SU-DHL-6 (cell line): Measurements from ENCODE around the gene FUS.
"Not testable (repeated sequence)": the region's sequence is repeated elsewhere in the genome, so short reads cannot be mapped to it uniquely, and the experiment has no call there.

Experiments
- H2AFZ ChIP-seq: fragments of 200-600 bp; sonication (generic); 2 replicates; pipeline ENCODE4 v1.6.1; 2014; ENCODE audit warnings: low read depth, mild to moderate bottlenecking, moderate library complexity, mixed read lengths, antibody characterized with exemption, low read length; ENCODE audit not compliant: severe bottlenecking
- H3F3A ChIP-seq: fragments of 200-600 bp; shearing (Covaris generic); 2 replicates; pipeline ENCODE4 v1.6.0; 2016; ENCODE audit warnings: antibody characterized with exemption, mild to moderate bottlenecking; ENCODE audit not compliant: insufficient read depth
- H3K27ac ChIP-seq: fragments of 200-600 bp; sonication (generic); 2 replicates; pipeline ENCODE4 v1.5.1; 2016; ENCODE audit warnings: low read depth, mild to moderate bottlenecking, low read length, moderate library complexity, mixed read lengths
- H3K27me3 ChIP-seq: fragments of 200-600 bp; sonication (generic), shearing (Covaris generic); 2 replicates; pipeline ENCODE4 v1.6.0; 2014; ENCODE audit warnings: mild to moderate bottlenecking, low read length
- H3K36me3 ChIP-seq: fragments of 200-600 bp; sonication (generic); 2 replicates; pipeline ENCODE4 v1.6.1; 2014; ENCODE audit warnings: mild to moderate bottlenecking, low read length, mixed read lengths
- H3K4me2 ChIP-seq: fragments of 300-600, 200-600 bp; shearing (Covaris generic), sonication (generic); 2 replicates; pipeline ENCODE4 v1.6.0; 2014; ENCODE audit warnings: low read length, low read depth, mild to moderate bottlenecking; ENCODE audit not compliant: poor library complexity, severe bottlenecking
- H3K4me3 ChIP-seq: fragments of 200-600 bp; sonication (generic); 2 replicates; pipeline ENCODE4 v1.5.1; 2014; ENCODE audit warnings: antibody characterized with exemption, low read length, mild to moderate bottlenecking, mixed read lengths; ENCODE audit not compliant: insufficient read depth, poor library complexity, severe bottlenecking
- H3K79me2 ChIP-seq: fragments of 200-600 bp; sonication (generic); 2 replicates; pipeline ENCODE4 v1.6.1; 2014; ENCODE audit warnings: mild to moderate bottlenecking, low read length, moderate library complexity; ENCODE audit not compliant: insufficient read depth
- H3K9ac ChIP-seq: fragments of 200-600 bp; sonication (generic); 2 replicates; pipeline ENCODE4 v1.7.0; 2014; ENCODE audit warnings: mild to moderate bottlenecking, low read length
- H3K9me2 ChIP-seq: fragments of 200-600 bp; sonication (generic); replicated peaks from 2 replicates; pipeline ENCODE4 v1.6.1; 2014; ENCODE audit warnings: low read length; ENCODE audit not compliant: insufficient read depth
- H3K9me3 ChIP-seq: fragments of 200-600 bp; sonication (generic); 2 replicates; pipeline ENCODE4 v1.6.1; 2014; ENCODE audit warnings: low read length, mixed read lengths; ENCODE audit not compliant: insufficient read depth
- H4K20me1 ChIP-seq: fragments of 200-600 bp; sonication (generic); 2 replicates; pipeline ENCODE4 v1.6.1; 2014; ENCODE audit warnings: low read depth, mild to moderate bottlenecking, antibody characterized with exemption, low read length, moderate library complexity, mixed read lengths
- EZH2phosphoT487 ChIP-seq: fragments of 200-600 bp; sonication (generic), shearing (Covaris generic); conservative IDR thresholded peaks from 2 replicates; pipeline ENCODE4 v1.6.1; 2018; ENCODE audit warnings: mild to moderate bottlenecking, antibody characterized with exemption, low read length, moderate library complexity, mixed read lengths
- TF ChIP-seq, protein P1 (sequence below): fragments of 200-600 bp; sonication (generic); IDR thresholded peaks from one replicate; pipeline ENCODE4 v1.5.1; 2017; ENCODE audit warnings: antibody characterized with exemption, mild to moderate bottlenecking, low read length, moderate library complexity; ENCODE audit not compliant: insufficient read depth, poor library complexity, severe bottlenecking

FUS gene

DNA sequence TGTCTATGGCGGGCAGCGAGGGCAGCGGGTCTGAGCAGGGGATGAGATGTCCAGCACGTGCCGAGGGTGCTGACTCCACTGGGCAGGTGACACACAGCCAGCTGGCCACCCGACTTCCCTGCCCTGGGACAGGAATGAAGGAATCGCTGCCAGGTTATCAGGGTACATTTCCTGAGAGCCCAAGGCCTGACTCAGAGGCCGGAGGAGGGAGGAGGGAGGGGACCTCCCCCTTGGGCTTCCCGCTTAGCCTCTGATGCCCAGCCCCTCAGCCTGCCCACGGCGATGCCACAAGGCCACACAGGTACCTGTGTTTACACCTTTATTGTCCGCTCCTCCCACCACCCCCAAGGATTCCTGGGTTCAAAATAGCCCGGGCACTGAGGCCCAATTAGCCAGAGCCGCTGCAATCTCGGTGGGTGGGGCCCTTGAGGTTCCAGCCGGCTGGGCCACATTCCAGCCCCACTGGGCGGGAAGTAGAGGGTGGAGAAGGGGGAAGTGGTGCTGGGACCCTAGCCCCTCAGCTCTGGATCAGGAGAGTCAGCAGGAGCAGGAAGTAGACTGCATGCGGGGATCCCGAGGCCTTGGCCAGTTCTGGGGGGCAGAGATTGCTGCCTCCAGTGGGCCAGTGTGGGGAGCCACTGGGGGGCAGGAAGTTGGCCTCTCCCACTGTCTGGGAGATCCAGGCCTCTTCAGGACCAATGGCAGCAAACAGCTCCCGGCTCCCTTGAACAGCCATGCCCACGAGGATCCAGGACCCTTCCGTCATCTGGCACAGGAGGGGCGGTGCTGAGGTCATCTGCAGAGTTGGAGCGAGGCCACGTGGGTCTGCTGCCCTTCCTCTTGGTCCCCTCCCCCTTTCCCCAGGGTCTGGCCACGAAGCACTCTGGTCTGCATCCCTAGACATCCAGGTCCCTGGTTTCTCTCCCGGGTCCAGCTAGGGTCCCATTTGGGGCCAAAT is 41.0 kb upstream of the FUS start:
- H3K27ac ChIP-seq, result no peak overlapping the region
- H3K4me2 ChIP-seq, result no peak overlapping the region
- H3K4me3 ChIP-seq, result no peak overlapping the region
- H3K9ac ChIP-seq, result no peak overlapping the region
- no peaks in the 10 kb centered on the region for H4K20me1 ChIP-seq
- no peaks in the 10 kb centered on the region for H3K9me3 ChIP-seq
- H3K36me3 ChIP-seq, result no peaks in the 10 kb centered on the region
- no peaks in the 10 kb centered on the region for H3K9me2 ChIP-seq
- no peak overlapping the region for H2AFZ ChIP-seq
- H3F3A ChIP-seq, result no peaks in the 10 kb centered on the region
- TF ChIP-seq, protein P1, sequence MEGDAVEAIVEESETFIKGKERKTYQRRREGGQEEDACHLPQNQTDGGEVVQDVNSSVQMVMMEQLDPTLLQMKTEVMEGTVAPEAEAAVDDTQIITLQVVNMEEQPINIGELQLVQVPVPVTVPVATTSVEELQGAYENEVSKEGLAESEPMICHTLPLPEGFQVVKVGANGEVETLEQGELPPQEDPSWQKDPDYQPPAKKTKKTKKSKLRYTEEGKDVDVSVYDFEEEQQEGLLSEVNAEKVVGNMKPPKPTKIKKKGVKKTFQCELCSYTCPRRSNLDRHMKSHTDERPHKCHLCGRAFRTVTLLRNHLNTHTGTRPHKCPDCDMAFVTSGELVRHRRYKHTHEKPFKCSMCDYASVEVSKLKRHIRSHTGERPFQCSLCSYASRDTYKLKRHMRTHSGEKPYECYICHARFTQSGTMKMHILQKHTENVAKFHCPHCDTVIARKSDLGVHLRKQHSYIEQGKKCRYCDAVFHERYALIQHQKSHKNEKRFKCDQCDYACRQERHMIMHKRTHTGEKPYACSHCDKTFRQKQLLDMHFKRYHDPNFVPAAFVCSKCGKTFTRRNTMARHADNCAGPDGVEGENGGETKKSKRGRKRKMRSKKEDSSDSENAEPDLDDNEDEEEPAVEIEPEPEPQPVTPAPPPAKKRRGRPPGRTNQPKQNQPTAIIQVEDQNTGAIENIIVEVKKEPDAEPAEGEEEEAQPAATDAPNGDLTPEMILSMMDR, result no peak
- no peak for TF ChIP-seq EZH2phosphoT487
- no peaks in the 10 kb centered on the region for H3K79me2 ChIP-seq
- H3K27me3 ChIP-seq, result no peaks in the 10 kb centered on the region

DNA sequence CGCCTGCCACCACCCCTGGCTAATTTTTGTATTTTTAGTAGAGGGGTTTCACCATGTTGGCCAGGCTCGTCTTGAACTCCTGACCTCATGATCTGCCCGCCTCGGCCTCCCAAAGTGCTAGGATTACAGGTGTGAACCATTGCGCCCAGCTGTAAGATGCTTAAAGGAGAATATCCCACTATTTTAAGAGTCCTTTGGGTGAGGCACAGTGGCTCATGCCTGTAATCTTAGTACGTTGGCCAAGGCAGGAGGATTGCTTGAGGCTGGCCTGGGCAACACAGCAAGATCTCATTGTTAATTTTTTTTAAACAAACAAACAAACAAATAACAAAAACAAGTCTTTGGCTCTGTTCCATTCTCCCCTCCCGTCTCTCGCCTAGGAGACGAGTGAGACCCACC is 38.9 kb upstream of the FUS start:
- H2AFZ ChIP-seq, H4K20me1 ChIP-seq, H3K36me3 ChIP-seq, H3K4me3 ChIP-seq, H3K79me2 ChIP-seq, H3K27ac ChIP-seq, H3K9me2 ChIP-seq, H3K27me3 ChIP-seq, H3F3A ChIP-seq, H3K9me3 ChIP-seq, H3K4me2 ChIP-seq, H3K9ac ChIP-seq: not testable (repeated sequence)

DNA sequence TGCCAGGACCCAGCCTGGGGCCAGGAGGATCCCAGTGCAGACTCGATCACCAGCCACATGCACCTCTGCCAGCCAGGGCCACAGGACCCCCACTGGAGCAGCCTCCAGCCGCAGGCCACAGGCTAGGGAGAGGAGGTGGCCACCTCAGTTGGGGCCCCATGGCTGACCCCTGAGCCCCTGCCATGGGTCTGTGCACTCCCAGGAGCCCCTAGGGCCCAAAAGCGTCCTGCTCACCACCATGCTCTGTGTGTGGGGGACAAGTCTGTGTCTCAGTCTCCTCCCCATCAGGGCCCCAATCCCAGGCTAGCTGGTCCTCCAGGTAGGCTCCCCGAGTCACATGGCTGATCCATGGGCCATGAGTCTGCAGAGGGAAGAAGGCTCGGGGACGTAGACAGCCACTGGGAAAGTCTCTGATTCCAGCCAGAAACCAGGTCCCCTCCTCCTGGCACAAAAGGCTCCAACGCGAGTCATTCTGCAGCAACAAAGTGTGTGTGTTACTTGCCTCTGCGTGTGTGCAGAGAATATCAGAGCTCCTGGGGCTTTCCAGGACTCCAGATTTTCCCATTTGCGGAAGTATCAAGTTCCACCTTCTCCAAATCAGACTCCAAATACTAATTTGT is 38.3 kb upstream of the FUS start:
- peak overlapping the region; percentile 83 for H2AFZ ChIP-seq
- no peak for TF ChIP-seq EZH2phosphoT487
- TF ChIP-seq, protein P1, result no peak
- no peaks in the 10 kb centered on the region for H3K9me3 ChIP-seq
- peak overlapping the region; percentile 45 for H3K9ac ChIP-seq
- peak overlapping the region; percentile 54 for H3K4me2 ChIP-seq
- H3K27ac ChIP-seq, result peak overlapping the region; percentile 14; the same call in 1 of the 2 replicates
- H3K4me3 ChIP-seq, result no peak overlapping the region
- no peaks in the 10 kb centered on the region for H3F3A ChIP-seq
- no peaks in the 10 kb centered on the region for H3K9me2 ChIP-seq
- H4K20me1 ChIP-seq, result no peaks in the 10 kb centered on the region
- no peaks in the 10 kb centered on the region for H3K36me3 ChIP-seq
- H3K27me3 ChIP-seq, result no peaks in the 10 kb centered on the region
- no peaks in the 10 kb centered on the region for H3K79me2 ChIP-seq
